ENCODE measurements around the gene FBXO28. TPM values are rescaled to one million over a fixed set of nuclear protein-coding genes. Genes with fewer than 3 reads are reported as not detected.

The FBXO28 gene
- total RNA-seq, 1 donor from 2014 or later = 52.1 TPM

DNA sequence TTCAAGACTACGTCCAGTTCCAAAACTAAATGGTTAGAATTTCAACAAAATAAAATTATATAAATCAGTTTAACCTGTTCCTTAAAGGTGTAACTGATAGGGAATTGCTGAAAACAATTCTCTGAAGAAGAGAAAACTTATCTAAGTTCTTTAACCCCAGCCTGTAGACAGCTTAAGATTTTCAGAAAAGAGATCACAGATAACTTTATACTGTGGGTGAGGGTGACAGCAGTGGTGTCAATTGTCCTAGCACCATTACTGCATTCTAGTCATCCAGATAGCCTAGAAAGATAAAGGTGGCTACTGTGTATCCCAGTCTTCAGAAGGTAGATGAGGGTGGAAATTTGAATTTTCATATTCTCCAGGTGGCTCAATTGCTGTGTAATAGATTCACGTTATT lies 49.4 kb downstream of the FBXO28 start:
- Mint-ChIP-seq H3K27me3 (ENCODE audit: insufficient read depth, low read depth) (no peaks in the 10 kb centered on the region), H3K4me1 (no peaks in the 10 kb centered on the region), H3K4me3 (no peak overlapping the region), H3K9me3 (no peaks in the 10 kb centered on the region), H3K36me3 (peaks cover 11% of the 10 kb centered on the region), H3K27ac (no peak overlapping the region)
- Histone ChIP-seq H4K20me1 (ENCODE audit: low read depth) (no peaks in the 10 kb centered on the region), H3K36me3 (peaks cover 5% of the 10 kb centered on the region), H3K79me2 (ENCODE audit: low read depth) (no peaks in the 10 kb centered on the region), H2AFZ (replicated peaks) (no peak overlapping the region), H3K4me2 (no peak overlapping the region), H3K4me3 (no peak overlapping the region), H3K9ac (no peak overlapping the region), H3K27me3 (no peaks in the 10 kb centered on the region), H3K27ac (no peak overlapping the region), H3F3A (ENCODE audit: low read depth) (peaks cover 23% of the 10 kb centered on the region), H3K9me3 (ENCODE audit: low read depth) (no peaks in the 10 kb centered on the region), H3K4me1 (no peaks in the 10 kb centered on the region)
- no peak for DNase-seq (ENCODE audit: low spot score)
- TF ChIP-seq EZH2phosphoT487 (IDR thresholded peaks at IDR 0.05) = no peak
- TF ChIP-seq, protein P1, sequence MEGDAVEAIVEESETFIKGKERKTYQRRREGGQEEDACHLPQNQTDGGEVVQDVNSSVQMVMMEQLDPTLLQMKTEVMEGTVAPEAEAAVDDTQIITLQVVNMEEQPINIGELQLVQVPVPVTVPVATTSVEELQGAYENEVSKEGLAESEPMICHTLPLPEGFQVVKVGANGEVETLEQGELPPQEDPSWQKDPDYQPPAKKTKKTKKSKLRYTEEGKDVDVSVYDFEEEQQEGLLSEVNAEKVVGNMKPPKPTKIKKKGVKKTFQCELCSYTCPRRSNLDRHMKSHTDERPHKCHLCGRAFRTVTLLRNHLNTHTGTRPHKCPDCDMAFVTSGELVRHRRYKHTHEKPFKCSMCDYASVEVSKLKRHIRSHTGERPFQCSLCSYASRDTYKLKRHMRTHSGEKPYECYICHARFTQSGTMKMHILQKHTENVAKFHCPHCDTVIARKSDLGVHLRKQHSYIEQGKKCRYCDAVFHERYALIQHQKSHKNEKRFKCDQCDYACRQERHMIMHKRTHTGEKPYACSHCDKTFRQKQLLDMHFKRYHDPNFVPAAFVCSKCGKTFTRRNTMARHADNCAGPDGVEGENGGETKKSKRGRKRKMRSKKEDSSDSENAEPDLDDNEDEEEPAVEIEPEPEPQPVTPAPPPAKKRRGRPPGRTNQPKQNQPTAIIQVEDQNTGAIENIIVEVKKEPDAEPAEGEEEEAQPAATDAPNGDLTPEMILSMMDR (IDR thresholded peaks at IDR 0.05) = no peak
- TF ChIP-seq EZH2 (IDR thresholded peaks at IDR 0.05) = no peak

DNA sequence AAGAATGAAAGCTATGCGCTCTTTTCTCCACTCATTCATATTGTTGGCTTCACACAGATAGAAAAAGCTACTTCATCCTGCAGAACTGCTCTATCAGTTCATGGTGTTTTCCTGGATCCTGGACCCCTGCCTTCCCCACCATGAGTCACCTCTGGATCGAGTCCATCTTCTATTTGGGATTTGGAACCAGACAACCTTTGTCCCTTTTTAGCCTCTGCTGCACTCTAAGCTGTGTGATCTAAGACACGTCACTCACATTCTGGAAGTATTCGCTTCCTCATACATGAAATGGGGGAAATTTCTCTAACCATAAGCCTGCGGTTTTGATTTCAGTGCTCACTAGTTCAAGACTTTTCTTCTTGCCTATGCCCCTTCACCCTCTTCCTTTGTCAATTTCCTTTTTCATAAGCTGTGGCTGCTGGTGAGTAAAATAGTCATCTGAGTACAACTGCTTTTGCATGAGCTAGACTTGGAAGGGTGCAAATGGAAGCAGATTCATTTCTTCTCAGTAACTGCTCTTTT lies 55.0 kb downstream of the FBXO28 start:
- Histone ChIP-seq H3F3A (ENCODE audit: low read depth) (peaks cover 4% of the 10 kb centered on the region), H4K20me1 (ENCODE audit: low read depth) (no peaks in the 10 kb centered on the region), H3K9ac (no peak overlapping the region), H3K4me3 (no peak overlapping the region), H3K9me3 (ENCODE audit: low read depth) (no peaks in the 10 kb centered on the region), H3K4me1 (no peaks in the 10 kb centered on the region), H3K4me2 (no peak overlapping the region), H3K36me3 (no peaks in the 10 kb centered on the region), H3K79me2 (ENCODE audit: low read depth) (no peaks in the 10 kb centered on the region), H3K27me3 (no peaks in the 10 kb centered on the region), H2AFZ (replicated peaks) (peak overlapping the region; percentile 20), H3K27ac (no peak overlapping the region)
- Mint-ChIP-seq H3K9me3 (peaks cover 9% of the 10 kb centered on the region), H3K27ac (no peak overlapping the region), H3K4me1 (no peaks in the 10 kb centered on the region), H3K27me3 (ENCODE audit: insufficient read depth, low read depth) (peaks cover 2% of the 10 kb centered on the region), H3K36me3 (peaks cover 1% of the 10 kb centered on the region), H3K4me3 (no peak overlapping the region)
- TF ChIP-seq EZH2 (IDR thresholded peaks at IDR 0.05) = no peak
- TF ChIP-seq, protein P1 (IDR thresholded peaks at IDR 0.05) = no peak
- TF ChIP-seq EZH2phosphoT487 (IDR thresholded peaks at IDR 0.05) = no peak
- no peak for DNase-seq (ENCODE audit: low spot score)

DNA sequence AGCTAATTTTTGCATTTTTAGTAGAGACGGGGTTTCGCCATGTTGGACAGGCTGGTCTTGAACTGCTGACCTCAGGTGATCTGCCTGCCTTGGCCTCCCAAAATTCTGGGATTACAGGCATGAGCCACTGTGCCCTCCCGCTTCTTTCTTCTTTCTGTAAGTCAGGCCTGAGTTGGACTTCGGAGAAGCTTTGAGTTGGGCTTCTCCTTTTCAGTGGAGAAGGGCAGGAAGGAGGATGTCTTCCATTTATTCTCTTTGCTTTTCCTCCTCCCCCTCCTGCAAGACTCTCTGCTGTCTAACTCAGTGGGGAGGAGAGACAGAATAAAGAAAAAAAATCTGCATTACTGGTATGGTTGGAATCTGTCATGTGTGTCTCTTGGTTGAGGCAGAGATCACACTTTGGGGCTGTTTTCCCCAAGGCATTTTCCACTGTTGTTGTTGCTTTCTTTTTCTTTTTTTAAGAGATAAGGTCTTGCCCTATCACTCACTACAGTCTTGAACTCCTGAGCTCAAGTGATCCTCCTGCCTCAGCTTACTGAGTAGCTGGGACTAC lies 55.9 kb downstream of the FBXO28 start:
- H3F3A ChIP-seq (ENCODE audit: low read depth) = peaks cover under 1% of the 10 kb centered on the region
- H3K36me3 ChIP-seq = no peaks in the 10 kb centered on the region
- no peak overlapping the region for H2AFZ ChIP-seq (replicated peaks)
- H3K9ac ChIP-seq = no peak overlapping the region
- no peak overlapping the region for H3K4me3 ChIP-seq
- peaks cover 3% of the 10 kb centered on the region for H3K27me3 ChIP-seq
- no peaks in the 10 kb centered on the region for H4K20me1 ChIP-seq (ENCODE audit: low read depth)
- TF ChIP-seq EZH2 (IDR thresholded peaks at IDR 0.05) (no peak), EZH2phosphoT487 (IDR thresholded peaks at IDR 0.05) (no peak)
- TF ChIP-seq, protein P1 (IDR thresholded peaks at IDR 0.05) = no peak
- no peaks in the 10 kb centered on the region for H3K4me1 ChIP-seq
- no peaks in the 10 kb centered on the region for H3K79me2 ChIP-seq (ENCODE audit: low read depth)
- no peak for DNase-seq (ENCODE audit: low spot score)
- H3K27ac ChIP-seq = no peak overlapping the region
- Mint-ChIP-seq H3K4me3 (no peak overlapping the region), H3K36me3 (peaks cover 1% of the 10 kb centered on the region), H3K4me1 (no peaks in the 10 kb centered on the region), H3K27ac (no peak overlapping the region), H3K9me3 (peaks cover 9% of the 10 kb centered on the region), H3K27me3 (ENCODE audit: insufficient read depth, low read depth) (peaks cover 2% of the 10 kb centered on the region)
- H3K4me2 ChIP-seq = no peak overlapping the region
- H3K9me3 ChIP-seq (ENCODE audit: low read depth) = no peaks in the 10 kb centered on the region
